GM21515 (cell line): ENCODE data around the gene GNG12.

Experiments used
- ATAC-seq: cut with Tn5 transposase; IDR thresholded peaks from one replicate; pipeline ENCODE4 v1.9.1; 2021; ENCODE audit not compliant: unreplicated experiment

The GNG12 gene

DNA sequence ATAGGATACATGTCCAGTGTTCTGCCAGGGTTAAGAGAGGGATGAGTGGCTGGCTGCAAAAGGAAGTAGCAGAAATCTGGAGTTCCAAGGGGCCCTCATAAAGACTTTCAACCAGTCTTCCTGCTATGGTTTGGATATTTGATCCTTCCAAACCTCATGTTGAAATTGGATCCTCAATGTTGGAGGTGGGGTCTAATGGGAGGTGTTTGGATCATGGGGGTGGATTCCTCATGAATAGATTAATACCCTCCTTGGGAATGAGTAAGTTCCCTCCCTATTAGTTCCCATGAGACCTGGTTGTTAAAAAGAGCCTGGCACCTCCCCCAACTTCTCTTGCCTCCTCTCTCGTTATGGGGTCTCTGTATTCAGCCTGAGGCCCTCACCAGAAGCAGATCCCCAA, 10.1 kb upstream of the GNG12 start:
- no peak for ATAC-seq

DNA sequence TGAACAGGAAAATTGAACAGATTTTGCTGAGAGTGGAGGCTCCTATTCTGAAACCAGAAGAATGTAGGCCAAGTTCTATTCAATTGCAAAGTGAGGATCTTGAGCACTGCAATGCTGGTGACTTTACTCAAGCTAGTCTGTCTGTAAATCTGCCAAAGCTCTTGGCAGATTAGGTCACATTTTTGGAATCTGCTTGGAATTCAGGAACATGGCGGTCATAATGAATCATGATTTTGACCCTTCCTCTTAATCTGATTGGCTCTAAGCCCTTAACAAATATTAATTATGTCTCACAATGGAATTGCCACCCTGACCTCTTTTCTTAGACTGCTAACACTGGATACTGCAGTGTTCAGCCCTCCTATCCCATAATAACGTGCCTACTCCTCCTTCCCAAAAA, 7.2 kb upstream of the GNG12 start:
- no peak for ATAC-seq

DNA sequence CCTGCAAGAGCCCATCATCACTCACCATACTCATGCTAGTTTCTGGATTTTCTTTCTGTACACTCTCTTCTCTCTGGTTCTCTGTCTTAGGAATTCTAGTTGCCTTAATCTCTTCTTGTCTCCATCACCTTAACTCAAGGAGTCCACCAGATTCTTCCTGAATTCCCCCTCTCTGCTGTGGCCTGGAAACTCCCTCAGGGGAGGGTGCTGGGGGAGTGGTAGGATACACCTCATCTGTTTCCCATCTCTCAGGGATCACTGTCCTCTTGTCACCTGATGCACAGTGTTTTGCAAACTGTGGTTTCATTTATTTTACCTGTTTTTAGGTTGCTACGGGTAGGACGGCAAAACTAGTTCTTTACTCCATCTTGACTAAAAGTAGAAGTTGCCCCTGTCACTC, 6.6 kb upstream of the GNG12 start:
- ATAC-seq: no peak

DNA sequence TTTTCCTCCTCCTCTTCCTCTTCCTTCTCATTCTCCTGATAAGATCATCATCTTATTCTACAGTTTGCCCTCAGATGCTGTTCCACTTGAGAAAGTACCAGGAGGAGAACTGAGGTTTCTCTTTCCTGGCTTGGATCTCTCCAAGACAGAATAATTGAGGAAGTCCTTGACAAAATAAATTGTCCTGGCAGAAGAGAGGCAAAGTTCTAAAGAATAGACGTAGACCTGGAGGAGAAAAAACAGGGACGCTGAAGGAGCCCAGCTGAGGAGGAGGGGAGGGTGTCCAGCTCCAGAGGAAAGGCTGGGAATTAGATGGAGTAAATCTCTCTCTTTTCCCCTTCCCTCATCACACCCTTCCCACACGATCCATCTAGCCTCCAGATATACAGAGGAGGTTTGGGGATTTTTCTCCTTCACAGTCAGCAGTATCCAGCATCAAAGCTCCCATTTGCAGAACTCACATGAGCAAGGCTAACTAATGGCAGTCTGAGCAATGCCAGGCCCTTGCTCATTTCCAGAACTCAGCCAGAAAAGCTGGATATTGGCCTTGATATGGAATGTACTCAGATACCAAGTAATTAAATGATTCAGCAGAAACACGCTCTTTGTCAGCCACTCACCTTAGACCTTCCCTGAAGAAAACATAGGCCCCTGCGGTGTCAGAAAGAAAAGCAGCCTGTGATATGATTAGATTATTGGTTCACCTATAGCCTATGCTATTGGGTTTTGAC, 5.1 kb upstream of the GNG12 start:
- ATAC-seq: no peak

DNA sequence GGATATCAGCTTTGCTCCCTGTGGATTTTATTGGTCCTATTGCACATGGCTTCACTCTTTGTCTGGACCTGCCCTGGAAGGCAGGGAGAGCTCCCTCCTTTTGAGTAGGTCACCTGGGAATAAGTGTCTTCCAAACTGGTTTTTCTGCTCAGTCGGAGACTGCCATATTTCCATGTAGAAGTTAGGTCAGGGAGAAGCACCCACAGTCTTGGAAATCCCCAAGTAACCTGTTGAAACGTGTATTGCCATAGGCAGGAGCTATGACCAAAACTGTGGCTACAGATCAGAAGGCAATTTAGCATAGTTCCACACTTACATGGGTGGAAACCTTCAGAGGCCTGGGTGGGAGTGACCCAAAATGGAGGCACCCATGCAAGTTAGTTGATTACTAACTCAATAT, 3.5 kb upstream of the GNG12 start:
- no peak for ATAC-seq

DNA sequence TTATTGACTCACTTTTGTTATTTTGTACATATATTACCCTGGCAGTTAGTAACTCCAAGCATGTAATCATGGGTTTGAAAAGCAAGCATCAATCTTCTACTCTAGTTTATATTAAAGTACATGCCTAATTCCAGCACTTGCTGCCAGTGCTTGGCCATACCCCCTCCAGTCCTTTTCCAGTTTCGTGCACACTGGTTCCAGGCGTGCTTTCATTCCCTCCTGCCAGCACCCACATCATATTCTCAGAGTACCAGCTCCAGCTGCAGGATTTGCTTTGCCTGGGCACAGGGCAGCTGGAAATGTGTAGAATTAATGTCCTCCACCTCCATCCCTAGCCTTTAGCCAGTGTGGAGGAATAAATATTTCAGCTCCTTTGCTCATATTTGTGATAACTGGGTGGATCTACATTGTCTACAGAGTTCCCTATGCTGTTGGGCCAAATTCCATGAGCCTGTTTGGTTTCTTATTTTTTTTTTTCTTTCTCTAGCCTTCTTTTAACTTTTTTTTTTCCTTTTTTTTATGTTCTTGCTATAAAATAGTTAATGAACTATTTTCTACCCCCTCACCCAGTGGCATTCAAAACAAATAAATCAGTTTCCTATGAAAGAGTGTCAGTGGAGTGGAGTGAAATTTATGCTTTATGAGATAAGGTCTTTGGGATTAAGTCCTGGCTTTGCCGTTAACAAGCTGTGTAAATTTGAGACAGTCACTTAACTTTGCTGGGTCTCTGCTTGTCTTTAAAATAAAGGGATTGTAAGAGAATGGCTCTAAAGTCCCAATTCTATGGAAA, 2.6 kb upstream of the GNG12 start:
- ATAC-seq: no peak

DNA sequence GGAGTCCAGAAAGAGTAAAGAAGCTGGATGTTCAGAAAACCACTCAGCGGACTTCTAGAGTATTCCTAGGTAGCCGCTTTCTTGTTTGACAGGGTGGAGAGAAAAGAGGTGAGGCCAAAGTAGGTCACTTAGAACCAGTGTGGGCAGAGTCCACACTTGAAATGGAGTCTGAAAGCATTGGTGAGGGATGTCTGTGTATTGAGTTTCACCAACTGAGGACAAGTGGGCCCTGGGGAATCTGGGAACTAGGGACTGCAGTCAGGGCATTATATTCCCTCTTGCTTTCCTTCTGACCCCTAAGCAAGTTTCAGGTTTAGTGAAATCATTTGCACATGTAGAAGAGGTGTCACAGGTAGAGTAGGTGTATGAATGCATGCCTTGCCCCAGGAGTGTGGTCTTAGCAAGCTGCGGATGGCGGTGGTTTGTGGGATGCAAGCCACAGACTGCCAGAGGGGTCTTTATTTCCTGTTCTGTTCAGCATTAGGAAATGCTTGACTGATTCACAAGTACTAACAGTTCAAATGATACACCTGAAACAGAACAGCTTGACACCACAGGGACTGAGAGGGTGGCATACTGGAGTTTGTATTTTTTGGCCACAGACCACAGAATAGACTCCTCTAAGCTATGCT, 1.1 kb upstream of the GNG12 start:
- no peak for ATAC-seq

DNA sequence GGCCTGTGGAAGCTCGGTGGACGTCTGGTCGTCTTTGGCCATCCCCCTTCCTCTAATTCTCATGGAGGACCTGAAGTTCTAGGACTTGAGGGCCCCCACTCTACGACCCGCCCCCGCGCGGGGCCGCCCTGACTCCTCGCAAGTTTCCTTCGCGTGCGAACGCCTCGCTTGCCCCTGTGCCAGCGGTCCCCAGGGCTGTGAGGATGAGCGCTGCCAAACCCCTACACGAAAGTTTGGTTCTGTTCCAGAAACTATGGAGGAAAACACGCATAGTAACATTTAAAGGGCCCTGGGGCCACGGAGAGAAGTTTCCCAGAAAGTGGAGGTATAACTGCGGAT, 304 bp upstream of the GNG12 start:
- no peak for ATAC-seq

DNA sequence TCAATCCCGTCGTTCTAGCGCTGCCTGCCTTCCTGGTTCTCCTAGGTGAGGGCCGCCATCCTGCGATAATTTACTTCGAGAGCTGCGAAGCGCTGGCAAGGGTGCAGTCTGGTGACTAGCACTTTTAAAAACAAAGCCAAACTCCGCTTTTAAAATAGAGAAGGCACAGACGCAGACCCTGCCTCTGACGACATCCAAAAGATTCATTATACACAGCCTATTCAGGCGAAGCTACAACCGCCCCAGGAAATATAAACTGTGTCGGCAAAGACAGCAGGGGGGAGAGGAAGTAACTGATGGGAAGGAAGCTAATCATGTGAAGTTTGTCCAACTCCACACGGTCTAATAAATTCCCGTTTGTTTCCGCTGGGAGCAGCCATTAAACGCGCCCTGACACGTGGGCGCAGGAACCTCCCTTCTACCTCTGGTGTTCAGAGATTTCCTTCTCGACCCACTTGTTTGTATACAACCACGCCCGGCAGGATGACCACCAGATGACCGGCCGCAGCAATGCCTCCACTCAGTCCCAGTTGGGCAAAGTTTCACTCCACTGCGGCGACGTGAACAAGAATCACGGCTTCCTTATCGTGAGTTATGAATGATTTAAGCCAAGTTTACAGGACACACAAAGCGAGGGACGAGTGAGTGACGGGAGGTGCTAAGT, 1.3 kb downstream of the GNG12 start:
- no peak for ATAC-seq

DNA sequence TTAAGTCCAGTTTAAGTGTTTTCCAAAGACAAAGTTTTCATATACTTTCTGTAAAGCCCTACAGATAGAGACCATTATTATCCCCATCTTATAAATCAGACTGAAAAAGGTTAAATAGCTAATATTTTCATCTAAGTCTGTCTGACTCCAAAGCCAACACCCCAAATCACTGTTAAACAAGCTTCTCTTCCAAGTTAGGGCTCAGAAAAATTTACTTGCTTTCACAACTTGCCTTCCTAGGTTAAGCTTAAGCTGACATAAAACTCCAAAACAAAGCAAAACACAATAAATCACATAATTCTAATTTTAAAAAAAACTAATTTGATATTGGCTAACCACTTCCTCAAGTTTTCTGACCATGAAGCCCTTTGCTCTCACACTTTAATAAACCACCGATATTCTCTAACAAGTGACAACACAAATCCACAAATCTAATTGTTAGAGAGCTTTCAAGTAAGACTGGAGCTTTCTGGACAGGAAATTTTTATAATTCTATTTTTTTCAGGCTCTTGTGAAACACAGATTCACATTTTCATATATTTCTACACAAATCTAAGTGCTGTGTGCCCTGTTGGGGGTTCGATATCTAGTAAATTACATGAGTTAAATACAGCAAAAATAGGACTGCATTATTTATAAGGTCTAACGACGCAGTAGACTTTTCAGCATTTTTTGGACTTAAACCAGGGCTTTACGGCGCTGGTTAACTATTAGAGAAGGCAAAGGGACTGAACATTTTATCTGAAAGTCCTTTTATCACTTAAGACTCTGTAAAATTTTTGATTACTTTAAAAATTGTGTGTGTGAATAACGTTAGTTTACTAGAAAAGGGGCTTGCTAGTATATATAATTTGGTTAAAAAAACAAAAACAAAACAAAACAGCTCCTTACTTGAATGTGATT, 2.1 kb downstream of the GNG12 start:
- ATAC-seq: no peak

DNA sequence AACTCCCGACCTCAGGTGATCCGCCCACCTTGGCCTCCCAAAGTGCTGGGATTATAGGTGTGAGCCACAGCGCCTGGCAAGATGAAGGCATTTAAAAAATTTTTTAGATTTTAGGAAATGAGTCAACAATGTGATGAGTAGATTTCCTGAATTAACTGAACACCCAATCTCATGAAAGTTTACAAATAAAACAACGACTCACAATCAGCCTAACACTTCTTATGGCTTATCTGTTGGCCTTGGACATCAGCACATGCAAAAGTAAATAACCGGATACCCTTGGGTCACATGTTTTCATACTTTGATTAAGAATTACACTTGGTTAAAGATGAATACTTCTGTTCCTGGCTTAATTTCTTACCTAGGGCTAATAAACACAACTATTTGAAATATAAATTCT, 3.0 kb downstream of the GNG12 start:
- ATAC-seq: no peak

DNA sequence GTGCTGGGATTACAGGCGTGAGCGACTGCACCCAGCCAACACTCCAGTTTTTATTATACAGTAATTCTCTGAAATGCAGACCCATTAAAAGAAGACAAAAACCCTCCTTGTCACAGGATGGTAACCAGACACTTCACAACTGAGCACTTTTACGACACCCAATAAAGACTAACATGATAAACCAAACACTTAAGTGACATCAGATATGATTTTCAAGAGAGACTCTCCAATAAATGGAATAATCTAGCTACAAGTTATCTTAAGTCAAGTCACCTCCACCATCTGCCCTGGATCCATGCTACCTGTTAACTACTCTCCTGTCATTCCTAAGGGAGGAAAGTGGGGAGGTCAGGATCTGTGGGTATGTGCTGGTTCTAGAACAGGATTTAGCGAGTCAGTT, 5.6 kb downstream of the GNG12 start:
- ATAC-seq: no peak

DNA sequence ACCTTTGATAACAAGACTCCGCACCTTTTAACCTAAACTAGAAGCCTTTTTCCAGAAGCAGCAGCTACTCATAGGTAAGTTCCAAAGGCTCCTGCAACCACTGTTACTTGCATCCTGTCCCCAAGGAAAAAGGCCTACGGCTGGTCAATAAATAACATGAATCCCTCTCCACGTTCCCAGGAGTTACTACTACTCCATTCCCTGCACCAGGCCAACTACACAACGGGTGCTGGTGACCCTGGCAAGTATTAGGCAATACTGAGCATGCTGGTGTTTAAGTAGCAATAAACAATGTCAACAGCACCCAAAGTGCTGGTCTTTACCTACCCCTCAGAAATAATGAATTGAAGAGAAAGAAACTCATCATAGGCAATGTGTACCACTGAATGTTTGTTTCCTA, 7.7 kb downstream of the GNG12 start:
- no peak for ATAC-seq

DNA sequence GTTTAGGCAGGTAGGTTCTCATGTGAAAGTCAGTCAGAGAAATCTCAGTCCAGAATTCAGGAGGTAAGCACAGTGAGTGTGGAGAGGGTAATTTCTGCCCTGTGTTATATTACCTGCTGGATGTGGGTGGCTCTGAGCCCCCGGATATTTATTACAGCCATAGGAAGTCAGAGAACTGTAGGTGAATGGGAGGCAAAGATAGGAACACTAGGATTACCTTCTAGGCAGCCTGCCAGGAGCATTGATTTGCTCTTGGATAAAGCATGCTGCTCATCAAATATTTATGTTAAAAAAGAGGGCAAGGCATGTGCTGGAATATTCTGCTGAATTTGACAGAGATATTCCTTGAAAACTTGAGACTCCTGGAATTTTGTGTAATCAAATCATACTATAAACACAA, 8.5 kb downstream of the GNG12 start:
- no peak for ATAC-seq

DNA sequence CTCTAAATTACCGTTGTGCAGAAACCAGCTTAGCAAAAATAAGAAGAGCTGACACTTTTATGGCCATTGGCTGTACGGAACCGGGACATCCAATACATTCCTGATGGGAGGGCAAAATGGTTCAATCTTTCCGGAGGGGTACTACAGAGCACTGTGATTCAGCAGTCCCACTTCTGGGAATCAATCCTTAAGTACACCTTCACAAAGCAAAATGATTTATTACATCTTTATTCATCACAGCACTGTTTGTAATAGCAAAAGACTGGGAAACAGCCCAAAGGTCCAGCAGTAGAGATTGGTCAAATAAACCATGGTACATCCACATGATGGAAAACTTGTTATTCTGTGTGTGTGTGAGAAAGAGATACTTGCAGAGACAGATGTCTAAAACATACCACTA, 9.7 kb downstream of the GNG12 start:
- no peak for ATAC-seq

DNA sequence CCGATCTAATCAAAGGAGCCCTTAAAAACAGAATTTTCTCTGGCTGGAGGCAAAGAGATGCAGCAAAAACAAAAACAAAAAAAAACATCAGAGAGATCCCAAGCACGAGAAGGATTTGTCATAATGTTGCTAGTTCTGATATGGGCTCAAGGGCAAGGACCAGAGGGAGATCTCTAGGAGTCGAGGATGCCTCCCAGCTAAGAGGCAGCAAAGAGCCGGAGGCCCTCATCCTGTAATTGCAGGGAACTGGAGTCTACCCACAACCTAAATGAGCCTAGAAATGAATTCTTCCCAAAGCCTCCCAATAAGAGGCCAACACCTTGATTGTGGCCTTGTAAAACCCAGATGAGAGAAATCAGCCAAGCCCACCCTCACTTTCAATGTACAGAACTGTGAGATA, 12.0 kb downstream of the GNG12 start:
- ATAC-seq: no peak

DNA sequence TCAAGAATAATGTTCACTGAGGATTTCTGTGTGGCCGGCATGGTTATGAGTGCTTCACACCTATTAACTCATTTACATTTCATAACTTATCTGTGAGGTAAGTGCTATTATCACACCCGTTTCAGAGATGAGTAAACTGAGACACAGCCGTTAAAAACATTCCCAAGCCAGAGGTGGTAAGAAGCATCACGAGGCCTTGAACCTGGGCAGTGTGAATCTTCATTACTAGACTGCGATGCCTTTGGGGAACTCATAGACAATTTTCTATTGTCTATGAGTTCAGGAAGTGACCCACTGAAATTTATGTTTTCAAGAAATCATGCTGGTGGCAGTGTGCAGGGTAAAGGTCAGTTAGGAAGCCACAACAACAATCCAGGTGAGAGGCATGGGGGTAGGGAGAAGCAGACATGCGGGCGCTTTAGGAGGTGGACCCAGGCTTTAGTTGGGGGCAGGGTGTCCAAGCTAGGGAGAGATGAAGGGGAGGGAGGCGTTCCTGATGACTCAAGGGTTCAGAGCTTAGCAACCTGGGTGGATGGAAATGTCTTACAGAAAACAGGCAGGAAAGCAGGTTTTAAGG, 14.5 kb downstream of the GNG12 start:
- no peak for ATAC-seq

DNA sequence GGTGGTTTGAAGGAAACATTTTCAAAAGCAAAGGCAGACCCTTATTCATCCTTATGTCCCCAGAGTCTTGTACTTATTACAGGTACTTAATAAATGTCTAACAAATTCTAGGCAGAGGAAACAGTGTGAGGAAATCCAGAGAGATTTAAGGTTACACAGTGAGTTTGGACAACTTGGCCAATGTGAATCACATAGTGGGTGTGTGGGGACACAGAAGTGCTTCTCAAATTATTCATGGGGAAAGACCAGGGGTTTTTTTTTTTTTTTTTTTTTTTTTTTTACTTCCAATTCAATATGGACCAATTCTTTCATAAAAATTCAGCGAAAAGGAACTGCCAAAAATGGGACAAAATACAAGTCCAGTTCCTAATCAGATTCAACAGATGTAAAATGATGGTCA, 15.1 kb downstream of the GNG12 start:
- ATAC-seq: no peak

DNA sequence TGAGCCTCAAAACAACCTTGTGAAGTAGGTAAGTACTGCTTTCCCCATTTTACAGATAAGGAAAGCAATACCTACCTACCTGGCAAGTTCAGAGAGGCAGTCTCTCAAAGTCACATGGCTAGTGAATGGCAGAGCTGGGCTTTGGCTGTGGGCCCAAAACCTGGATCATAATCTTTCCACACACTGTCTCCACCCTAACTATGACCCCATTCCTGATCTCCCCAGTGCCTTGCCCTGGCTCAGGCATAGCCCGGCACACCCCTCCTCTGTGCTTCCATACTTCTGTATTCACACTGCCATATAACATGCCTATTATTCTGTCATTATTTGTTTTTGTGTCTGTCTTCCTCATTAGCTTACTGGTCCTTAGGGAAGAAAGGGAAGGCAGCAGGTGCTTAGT, 15.9 kb downstream of the GNG12 start:
- ATAC-seq: no peak

DNA sequence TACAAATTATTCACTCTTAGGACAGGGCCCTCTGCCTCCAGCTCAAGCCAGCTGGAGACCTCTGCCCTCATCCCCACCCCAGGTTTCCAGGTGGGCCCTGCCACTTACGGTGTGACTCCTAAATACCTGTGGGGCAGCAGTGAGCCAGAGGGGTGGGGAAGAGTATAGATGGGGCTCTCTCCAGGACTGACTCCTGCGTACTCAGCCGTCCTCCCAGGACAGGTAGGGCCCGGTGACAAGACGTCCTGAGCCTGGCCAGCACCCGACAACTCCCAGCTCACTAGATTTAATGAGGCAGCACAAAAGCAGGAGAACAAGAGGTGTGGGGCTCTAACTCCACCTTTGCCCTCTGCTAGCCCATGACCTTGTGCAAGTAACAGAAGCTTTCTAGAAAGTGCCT, 16.8 kb downstream of the GNG12 start:
- no peak for ATAC-seq

DNA sequence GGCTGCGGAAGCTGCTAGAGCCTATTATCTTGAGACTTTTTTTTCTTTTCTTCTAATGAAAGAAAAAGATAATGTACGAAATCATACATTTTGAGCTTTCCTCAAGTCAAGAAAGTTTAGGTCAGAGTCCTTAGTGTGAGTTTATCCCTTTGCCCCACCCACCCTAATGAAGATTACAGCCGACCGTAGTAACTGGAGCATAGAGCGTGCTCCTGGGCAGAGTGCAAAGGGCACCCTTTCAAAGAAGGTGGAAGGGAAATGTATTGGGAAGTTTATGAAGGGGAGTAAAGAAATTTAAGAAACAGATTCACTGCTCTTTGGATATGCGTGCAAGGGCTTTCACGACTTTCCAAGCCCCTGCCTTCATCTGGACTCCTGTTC, 17.2 kb downstream of the GNG12 start:
- ATAC-seq: no peak
